ENCODE results near the gene CYP1A2.

GRCh38 chr15:74775894-74776293 is 27.2 kb downstream of the CYP1A2 start:
- TF ChIP-seq CTCF (conservative IDR thresholded peaks at IDR 0.05; ENCODE audit: low read length), result no peak
- no peak for TF ChIP-seq EZH2phosphoT487 (IDR thresholded peaks at IDR 0.05; ENCODE audit: borderline replicate concordance, low read depth, low read length)

Data from OCI-LY7 (cell line).